GM18858 (cell line): ENCODE data around the gene SCMH1.

Source experiments
- ATAC-seq: cut with Tn5 transposase; IDR thresholded peaks from one replicate; pipeline ENCODE4 v1.9.1; 2021; ENCODE audit not compliant: unreplicated experiment

The SCMH1 gene

DNA sequence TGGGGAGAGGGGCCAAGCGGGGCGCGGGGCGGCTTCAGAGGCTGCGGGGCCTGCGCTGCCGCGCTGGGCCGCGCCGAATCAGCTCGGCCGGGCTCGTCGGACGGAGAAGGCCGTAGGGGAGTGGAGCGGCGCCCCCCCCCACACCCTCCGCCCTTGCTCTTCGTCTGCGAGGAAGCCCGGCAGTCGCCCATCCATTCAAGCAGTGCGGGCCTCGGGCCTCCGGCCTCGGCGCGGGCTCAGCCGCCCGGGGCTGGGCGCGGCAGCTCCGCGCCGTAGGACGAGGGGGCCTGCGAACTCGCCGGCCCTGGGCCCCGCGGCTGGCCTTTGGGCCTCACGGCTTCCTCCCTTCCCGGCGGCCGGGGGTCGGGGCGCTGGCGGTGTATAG is 262.0 kb downstream of the SCMH1 start:
- peak; percentile 16 for ATAC-seq

DNA sequence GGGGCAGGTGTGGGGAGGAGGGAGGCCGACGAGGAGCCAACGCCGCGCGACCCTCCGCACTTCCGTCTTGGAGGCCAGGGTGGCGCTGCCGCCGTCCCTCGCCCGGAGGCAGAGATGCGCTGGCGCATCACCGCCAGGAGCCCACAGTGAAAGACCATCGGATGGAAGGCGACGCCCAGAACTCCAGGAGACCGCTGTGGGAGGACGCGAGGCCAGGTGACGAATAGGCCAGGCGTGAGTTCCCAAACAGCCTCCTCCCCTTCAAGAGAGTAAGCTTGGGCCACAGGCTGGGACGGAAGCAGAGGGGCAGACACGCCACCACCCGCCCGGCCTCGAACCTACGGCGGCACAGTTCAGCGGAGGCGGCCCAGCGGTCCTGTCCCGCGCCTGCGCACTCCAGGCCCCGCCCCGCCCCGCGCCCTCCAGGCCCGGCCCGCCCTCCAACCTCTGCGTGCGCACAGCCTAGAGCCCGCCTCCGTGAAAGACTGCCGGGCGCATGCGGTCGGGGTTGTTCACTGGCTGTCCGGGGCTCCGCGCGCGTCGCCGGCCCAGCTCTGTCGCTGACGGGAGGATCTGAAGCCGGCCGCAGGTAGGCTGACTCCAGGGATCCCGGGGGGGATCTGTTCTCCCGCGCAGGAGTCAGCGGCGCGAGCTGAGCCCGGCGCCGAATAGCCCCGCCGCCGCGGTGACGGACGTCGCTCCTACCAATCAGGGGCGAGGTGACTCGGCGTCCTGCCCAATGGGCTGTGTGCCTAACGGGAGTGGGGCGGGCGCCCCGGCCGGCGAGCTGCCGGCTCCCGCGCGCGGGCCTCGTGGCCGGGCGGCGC is 262.7 kb downstream of the SCMH1 start, which contains the start of gene CTPS1:
Gene CTPS1 (plus strand): TSS at position 456 of the 827 bp plus-strand sequence. CDS start 3,595 bp downstream, outside the sequence.
- peak; percentile 86 for ATAC-seq

DNA sequence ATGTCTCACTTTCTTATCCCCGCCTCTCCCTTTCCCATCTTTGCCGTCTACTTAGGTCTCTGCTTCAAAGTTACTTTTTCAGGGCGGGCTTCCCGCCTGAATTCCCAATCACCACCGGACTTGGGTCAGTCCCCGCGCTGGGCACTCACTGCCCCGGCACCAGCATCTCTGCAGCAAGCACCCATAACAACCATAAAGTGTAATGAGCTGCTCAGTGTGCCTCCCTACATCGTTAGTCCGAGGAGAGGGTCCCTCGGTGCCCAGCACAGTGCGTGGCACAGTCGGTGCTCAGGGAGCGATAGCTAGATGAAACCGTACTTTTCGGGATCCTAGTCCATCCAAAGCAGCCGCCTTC is 263.2 kb downstream of the SCMH1 start:
- ATAC-seq, result no peak

DNA sequence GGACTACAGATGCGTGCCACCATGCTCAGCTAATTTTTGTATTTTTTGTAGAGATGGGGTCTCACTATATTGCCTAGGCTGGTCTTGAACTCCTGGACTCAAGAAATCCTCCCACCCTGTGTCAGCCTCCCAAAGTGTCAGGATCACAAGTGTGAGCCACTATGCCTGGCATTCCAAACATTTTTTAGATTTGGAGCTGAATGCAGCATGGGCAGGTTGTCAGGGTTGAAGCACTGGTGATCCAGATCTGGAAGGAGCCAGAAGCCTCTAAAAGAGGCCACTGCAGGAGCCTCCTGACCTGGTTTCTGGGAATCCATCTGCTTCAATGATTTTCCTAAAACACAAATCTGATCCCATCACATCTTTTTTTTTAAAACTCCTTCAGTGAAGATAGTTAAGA is 264.4 kb downstream of the SCMH1 start:
- ATAC-seq, result no peak
